DMS 273 treated with DMSO at 0.1 percent for 48 hours (cell line): ENCODE data around the gene EFL1.
"Not testable (repeated sequence)": the region's sequence is repeated elsewhere in the genome, so short reads cannot be mapped to it uniquely, and the experiment has no call there.

Experiments used
- DNase-seq: peaks from one replicate; lab custom pipeline; 2025; lab: John Stamatoyannopoulos, UW

The EFL1 gene

DNA sequence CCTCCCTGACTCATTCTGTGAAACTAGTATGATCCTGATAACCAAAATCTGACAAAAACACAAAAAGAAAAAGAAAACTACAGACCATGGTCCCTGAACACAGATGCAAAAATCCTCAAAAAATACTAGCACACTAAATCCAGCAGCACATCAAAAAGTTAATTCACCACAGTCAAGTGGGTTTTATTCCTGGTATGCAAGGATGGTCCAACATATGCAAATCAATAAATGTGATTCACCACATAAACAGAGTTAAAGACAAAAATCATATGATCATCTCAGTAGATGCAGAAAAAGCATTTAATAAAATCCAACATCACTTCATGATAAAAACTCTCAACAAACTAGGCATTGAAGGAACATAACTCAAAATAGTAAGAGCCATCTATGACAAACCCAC is 12.9 kb upstream of the EFL1 start:
- DNase-seq: no peak

GRCh38 chr15:82272154-82272553 is 9.6 kb upstream of the EFL1 start:
- DNase-seq: no peak

- DNase-seq: not testable (repeated sequence)
These were observed 5.9 kb upstream of the EFL1 start for GRCh38 chr15:82268454-82268853.

DNA sequence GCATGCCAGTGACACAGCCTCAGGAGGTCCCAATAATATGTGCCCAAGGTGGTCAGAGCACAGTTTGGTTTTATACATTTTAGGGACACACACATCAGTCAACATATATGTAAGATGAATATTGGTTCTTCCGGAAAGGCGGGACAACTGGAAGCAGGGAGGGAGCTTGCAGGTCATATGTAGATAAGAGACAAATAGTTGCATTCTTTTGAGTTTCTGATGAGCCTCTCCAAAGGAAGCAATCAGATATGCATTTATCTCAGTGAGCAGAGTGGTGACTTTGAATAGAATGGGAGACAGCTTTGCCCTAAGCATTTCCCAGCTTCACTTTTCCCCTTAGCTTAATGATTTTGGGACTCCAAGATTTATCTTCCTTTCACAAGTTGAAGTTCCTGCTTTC is 4.6 kb upstream of the EFL1 start:
- not testable (repeated sequence) for DNase-seq

DNA sequence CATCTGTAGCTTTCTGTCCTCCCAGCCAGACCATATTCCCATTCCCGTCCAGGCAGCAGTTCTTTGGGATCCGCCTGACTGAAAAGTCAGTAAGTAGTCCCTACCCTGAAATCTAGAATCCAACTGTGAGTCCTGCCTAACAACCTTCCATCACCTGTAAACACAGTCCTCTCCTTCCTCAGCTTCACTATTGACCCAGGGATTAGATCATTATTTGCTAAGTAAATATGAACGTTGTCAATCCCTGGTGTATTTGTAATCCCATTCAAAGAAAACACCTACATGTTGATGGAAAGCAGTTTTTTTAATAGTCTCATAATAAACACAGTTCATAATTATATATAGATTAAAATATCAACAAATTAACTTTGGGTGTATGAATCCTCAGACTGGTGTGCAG is 816 bp upstream of the EFL1 start:
- DNase-seq: no peak

DNA sequence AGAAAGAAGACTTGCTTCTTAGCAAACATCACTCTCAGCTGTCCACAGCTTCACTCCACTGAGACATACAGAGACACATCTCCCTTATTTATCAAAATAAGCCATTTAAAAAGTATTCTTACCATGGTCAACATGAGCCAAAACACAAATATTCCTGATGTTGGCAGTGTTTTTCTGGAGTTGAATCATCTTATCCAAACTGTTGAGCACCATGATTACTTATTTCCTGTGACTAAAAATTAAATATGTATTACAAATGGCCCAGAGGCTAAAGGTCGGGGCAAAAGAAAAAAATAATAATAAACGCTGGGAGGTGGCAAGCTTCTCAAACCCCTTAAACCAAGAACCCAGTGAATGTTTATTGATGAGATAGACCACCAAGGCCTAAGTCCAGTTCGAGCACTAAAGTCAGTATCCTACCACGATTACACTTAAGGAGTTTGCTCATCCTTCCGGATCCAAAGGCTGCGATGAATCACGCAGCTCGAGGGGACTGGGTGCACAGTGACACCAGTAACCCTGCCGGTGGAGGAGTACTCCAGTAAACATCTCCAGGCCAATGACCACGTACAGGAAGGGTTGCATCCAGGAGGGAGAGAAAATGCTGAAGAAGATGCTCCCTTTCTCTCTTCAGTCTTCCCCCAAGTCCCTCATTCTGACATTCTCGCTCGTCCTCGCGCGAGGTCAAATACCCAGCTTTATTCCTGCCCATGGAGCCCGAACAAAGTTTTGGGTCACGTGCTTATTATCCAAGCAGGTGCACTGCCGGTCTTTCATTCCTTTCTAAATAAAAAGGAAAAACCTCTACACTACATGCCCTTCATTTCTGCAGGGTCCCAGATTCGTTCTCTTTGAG is 740 bp downstream of the EFL1 start:
- not testable (repeated sequence) for DNase-seq

GRCh38 chr15:82248261-82248660 is 14.3 kb downstream of the EFL1 start:
- DNase-seq: not testable (repeated sequence)

DNA sequence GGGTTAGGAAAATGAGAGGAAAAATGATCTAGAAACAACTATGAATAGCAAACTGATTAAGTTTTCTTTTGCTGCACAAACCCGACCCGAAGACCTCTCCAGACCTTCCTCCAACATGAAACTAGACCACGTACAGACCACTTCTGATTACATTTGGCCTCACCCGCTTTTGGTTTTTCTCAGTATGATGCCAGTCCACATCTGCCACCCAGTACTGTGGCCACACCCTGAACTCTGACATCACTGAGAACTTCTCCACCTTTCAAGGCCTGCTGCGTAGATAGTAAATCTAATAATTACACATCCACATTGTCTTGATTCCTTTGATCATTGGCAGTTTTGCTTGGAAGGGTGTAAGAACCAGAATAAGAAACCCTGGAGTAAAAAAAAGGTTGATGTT is 16.6 kb downstream of the EFL1 start:
- DNase-seq: not testable (repeated sequence)

DNA sequence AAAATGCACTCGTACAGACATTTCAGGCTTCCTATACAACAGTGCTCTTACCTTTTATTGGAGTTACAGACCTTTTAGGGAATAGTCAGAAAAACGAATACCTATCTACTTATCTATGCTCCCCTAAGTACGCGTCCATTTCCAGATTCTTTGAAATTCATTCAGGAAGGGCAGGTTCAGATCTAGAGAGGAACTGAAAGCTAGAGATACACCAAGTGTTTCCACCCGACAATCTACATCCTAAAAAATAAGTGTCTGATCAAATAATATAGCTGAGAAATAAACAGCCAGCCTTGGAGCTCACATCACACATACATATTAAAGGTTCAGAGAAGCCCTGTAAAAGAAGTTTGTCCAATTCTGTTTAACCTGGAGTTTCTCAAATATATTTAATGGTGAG is 18.9 kb downstream of the EFL1 start:
- DNase-seq: not testable (repeated sequence)

- DNase-seq: not testable (repeated sequence)
These were observed 20.6 kb downstream of the EFL1 start for GRCh38 chr15:82241836-82242499.

DNA sequence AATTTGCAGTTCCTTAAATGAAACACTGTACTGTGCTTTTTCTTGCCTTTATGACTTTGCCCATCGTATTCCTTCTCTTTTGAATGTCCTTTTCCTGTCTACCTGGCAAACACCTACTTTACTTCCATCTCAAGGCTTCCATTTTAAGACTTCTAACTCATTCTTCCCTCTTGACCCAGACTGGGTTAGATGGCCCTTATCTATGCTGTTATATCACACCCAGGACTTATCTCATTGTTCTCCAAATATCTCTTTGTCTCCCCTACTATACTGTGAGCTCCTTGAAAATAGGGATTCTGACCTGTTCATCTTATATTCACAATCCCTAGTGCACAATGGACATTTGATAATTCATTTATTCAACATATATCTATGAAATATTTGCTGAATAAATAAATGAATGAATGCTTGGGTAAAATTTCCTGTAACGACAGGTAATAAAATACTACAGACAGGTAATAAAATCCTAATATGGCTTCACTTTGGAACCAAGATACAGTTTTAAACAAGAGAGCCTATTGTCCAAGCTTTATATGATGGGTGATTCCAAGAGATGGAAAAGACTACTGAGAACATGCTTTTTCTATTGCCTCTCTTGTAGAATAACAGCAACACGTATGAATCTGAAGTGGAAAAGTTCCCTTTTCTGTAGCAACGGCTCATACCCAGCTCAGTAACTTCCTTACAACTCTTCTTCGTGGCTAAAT is 22.7 kb downstream of the EFL1 start:
- DNase-seq: no peak

GRCh38 chr15:82237944-82238534 is 24.5 kb downstream of the EFL1 start:
- DNase-seq: not testable (repeated sequence)

DNA sequence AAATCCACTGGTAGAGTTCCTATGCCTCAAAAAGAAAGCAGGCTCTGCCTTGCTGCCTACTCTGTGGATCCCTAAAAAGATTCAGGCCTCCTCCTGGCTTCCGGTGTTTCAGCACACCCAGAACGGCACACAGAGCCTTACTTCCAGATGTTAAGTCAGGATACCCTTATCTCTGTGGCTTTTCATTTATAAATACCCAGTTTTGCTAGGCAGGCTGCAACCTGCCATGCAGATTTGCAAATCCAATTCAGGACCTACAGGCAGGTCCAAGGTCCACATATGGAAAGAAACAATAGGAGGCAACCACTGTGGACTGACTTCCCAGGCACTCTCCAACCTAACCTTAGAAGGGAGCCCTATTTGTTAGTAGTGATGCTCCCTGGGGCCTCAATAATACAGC is 30.7 kb downstream of the EFL1 start:
- DNase-seq: no peak

GRCh38 chr15:82231233-82231632 is 31.3 kb downstream of the EFL1 start:
- DNase-seq: no peak

GRCh38 chr15:82228750-82229149 is 33.8 kb downstream of the EFL1 start:
- DNase-seq: no peak

DNA sequence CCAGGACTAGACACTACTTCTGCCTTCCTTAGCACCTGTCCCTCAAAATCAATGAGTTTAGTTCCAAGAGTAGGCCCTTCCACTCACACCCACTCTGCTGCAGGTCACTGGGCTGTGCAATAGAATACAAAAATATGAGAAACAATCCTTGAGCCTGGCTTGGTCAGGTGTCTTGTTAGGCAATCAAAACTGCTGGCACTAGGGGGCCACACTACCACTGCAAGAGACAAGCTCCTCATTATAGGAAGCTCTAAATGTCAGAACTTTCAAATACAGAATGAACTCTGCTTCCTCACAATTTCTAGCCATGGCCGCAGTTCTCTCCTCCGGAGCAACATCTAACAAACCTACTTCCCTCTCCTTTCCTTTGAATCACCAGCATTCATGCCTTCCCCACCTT is 41.0 kb downstream of the EFL1 start:
- DNase-seq: not testable (repeated sequence)

DNA sequence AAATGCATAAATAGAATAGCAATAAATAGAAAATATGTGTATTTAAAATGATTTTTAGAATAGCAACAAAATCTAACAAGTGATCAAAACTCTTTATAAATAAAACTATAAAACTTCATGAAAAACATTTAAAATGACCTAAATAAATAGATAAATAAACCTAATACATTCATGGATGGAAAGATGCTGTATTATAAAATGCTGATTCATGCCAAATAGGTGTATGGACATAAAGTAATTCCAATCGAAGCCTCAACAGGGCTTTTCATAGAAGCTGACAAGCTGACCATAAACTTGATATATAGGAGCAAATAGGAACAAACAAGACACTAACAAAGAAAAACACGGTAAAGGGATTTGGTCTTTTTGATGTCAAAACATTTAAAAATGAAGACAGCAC is 46.4 kb downstream of the EFL1 start:
- DNase-seq: not testable (repeated sequence)

- DNase-seq: not testable (repeated sequence)
These were observed 50.3 kb downstream of the EFL1 start for GRCh38 chr15:82212201-82212600.

DNA sequence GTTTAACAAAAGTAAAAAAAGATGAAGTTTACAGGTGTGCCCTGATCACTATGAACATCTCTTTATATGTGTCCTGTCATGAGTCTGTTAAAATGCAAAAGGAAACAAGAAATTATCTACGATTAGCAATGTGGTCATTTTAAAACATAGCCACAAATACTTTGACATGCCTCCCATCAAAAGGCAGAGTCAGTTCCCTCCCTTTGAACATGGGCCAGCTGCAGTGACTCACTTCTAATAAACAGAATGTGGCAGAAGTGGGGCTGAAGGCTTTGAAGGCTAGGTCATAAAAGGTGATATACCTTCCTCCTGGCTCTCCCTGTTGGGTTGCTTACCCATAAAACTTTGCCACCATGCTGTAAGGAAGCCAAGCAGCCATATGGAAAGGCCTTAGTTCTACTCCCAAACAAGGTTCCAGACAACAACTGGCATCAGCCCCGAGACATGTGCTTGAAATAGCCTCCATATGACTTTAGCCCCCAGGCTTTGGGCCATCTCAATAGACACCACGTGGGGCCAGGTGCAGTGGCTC is 52.4 kb downstream of the EFL1 start:
- peak; percentile 72 for DNase-seq

DNA sequence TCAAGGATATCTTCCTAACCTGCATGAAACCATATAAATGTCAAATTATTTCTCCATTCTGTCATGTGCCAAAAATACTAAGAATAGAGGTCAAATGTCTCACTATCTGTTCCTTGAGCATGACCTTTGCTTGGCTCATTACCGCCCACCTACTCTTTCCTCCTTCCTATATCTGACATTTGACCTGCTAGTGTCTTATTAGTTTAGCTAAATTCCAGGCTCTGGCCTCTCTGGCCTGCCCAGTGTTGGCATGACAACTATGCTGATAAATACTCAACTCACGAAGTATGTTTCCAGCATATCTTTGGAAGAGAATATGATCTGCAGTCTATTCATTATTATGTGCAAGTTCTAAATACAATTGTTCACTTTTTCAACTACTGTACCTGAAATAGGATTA is 58.0 kb downstream of the EFL1 start:
- not testable (repeated sequence) for DNase-seq

DNA sequence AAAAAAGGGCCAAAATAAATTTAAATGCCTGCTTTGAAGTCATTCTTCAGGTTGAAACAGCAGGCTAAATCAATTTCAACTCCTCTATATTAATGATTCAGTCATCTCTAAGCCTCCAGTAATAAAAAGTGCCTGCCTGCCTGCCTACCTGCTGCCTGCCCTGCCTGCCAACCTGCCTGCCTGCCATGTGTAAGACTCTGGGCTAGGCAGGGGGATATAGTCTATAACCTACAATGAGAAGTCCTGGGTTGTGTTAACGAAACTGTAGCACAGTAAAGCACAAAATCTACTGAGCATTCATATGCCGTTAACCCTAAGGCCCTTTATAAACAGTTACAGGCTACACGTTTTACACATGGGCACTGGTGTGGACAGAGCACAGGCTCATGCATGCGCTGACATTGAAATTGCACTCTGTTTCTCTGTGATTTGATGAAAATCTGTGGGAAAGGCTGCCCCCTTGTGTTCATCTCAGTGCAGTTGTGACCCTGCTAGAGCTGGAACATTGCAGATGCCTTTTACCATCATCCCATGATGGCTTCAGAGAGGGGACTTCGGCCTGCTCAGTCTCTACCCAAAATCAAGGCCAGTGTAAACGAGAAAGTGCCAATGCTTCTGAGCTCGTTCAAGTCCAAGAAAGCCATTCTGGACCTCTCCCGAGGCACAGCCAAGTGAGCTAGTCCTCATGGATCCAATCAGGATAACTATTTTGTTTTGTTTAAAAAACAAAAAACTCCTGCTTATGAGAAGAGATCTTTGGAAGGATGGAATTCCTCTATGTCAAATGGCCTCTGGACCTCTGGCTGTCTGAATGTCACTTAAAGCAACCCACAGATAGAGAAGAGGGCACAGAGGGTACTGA is 64.6 kb downstream of the EFL1 start:
- no peak for DNase-seq
